Ectodermal cell (in vitro differentiated cells): Measurements from ENCODE around the gene MALRD1.

Source experiments
- H3K27ac ChIP-seq: 2 replicates; pipeline ENCODE4 v1.7.0; 2013; ENCODE audit warnings: mild to moderate bottlenecking, low read depth, low read length; ENCODE audit not compliant: insufficient read depth, poor library complexity, severe bottlenecking
- H3K27me3 ChIP-seq: 2 replicates; pipeline ENCODE4 v1.7.0; 2013; ENCODE audit warnings: mild to moderate bottlenecking, low read length; ENCODE audit not compliant: insufficient read depth, control insufficient read depth, poor library complexity, severe bottlenecking
- H3K36me3 ChIP-seq: one replicate; pipeline ENCODE4 v1.7.0; 2013; ENCODE audit warnings: low read length; ENCODE audit not compliant: control insufficient read depth, insufficient read depth
- H3K4me1 ChIP-seq: one replicate; pipeline ENCODE4 v1.7.0; 2013; ENCODE audit warnings: low read length; ENCODE audit not compliant: control insufficient read depth, insufficient read depth
- H3K4me3 ChIP-seq: 2 replicates; pipeline ENCODE4 v1.7.0; 2013; ENCODE audit warnings: low read depth, low read length, control low read depth; ENCODE audit not compliant: insufficient read depth
- H3K9me3 ChIP-seq: 2 replicates; pipeline ENCODE4 v1.7.0; 2013; ENCODE audit warnings: mild to moderate bottlenecking, low read length, moderate library complexity; ENCODE audit not compliant: control insufficient read depth
- WGBS, 2 experiments: methylation state at CpG; one replicate each; pipeline ENCODE4 v1.1.7; 2013; ENCODE audit warnings: missing lambda C conversion rate in 2 of 2; 5-methylcytosine and 5-hydroxymethylcytosine counted together

MALRD1 gene

GRCh38 chr10:19411119-19411518 lies 362.5 kb downstream of the MALRD1 start:
- Histone ChIP-seq H3K9me3 (no peaks in the 10 kb centered on the region), H3K27me3 (no peaks in the 10 kb centered on the region), H3K4me3 (no peak overlapping the region), H3K27ac (no peak overlapping the region), H3K36me3 (no peaks in the 10 kb centered on the region), H3K4me1 (no peaks in the 10 kb centered on the region)
- WGBS, 2 experiments: 78 to 89% methylated on average over 1 to 2 of the region's 2 CpGs

- Histone ChIP-seq H3K9me3 (no peaks in the 10 kb centered on the region), H3K27ac (no peak overlapping the region), H3K4me3 (no peak overlapping the region), H3K36me3 (no peaks in the 10 kb centered on the region), H3K27me3 (no peaks in the 10 kb centered on the region), H3K4me1 (no peaks in the 10 kb centered on the region)
Observed at GRCh38 chr10:19412531-19412930, 363.9 kb downstream of the MALRD1 start.

GRCh38 chr10:19416164-19416563 lies 367.6 kb downstream of the MALRD1 start:
- Histone ChIP-seq H3K9me3 (no peaks in the 10 kb centered on the region), H3K27ac (no peak overlapping the region), H3K4me1 (no peaks in the 10 kb centered on the region), H3K36me3 (no peaks in the 10 kb centered on the region), H3K4me3 (no peak overlapping the region), H3K27me3 (no peaks in the 10 kb centered on the region)
- 38 to 45% methylated on average over 1 of the region's 1 CpG for WGBS, 2 experiments

GRCh38 chr10:19417740-19418139 lies 369.1 kb downstream of the MALRD1 start:
- H3K27ac ChIP-seq: no peak overlapping the region

DNA sequence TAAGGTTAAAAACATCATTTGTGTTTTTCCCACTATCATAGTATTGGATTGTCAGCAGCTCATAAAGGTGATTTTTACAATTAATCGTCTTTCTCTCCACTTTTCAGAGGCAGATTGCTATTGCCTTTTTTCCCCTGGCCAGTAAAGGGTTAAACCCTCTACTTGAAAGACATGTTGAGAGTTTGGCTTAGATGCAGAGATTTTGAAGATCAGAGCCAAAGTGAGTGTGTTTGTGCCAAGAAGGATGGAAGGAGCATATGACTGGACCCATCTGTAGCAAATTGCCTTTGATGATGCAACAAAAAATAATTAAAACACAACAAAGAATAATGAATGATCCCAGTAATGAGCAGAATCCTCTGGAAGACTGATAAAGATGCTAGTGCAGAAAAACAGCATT lies 373.1 kb downstream of the MALRD1 start:
- Histone ChIP-seq H3K9me3 (no peaks in the 10 kb centered on the region), H3K27me3 (no peaks in the 10 kb centered on the region), H3K27ac (no peak overlapping the region), H3K4me3 (no peak overlapping the region), H3K36me3 (no peaks in the 10 kb centered on the region), H3K4me1 (no peaks in the 10 kb centered on the region)
- 89 to 100% methylated on average over 1 of the region's 1 CpG for WGBS, 2 experiments

More at GRCh38 chr10:19417740-19418139, 369.1 kb downstream of the MALRD1 start:
- no peak overlapping the region for H3K4me3 ChIP-seq
- no peaks in the 10 kb centered on the region for H3K36me3 ChIP-seq
- H3K4me1 ChIP-seq: no peaks in the 10 kb centered on the region
- no peaks in the 10 kb centered on the region for H3K27me3 ChIP-seq
- WGBS, 2 experiments: 87 to 97% methylated on average over 3 of the region's 4 CpGs
- no peaks in the 10 kb centered on the region for H3K9me3 ChIP-seq

GRCh38 chr10:19426034-19426433 lies 377.4 kb downstream of the MALRD1 start:
- no peak overlapping the region for H3K4me3 ChIP-seq
- no peaks in the 10 kb centered on the region for H3K9me3 ChIP-seq
- no peaks in the 10 kb centered on the region for H3K36me3 ChIP-seq
- H3K27ac ChIP-seq: no peak overlapping the region
- no peaks in the 10 kb centered on the region for H3K4me1 ChIP-seq
- no peaks in the 10 kb centered on the region for H3K27me3 ChIP-seq

- Histone ChIP-seq H3K27ac (no peak overlapping the region), H3K36me3 (no peaks in the 10 kb centered on the region), H3K9me3 (no peaks in the 10 kb centered on the region), H3K4me3 (no peak overlapping the region), H3K4me1 (no peaks in the 10 kb centered on the region), H3K27me3 (no peaks in the 10 kb centered on the region)
- WGBS, 2 experiments: 88 to 91% methylated on average over 4 to 5 of the region's 5 CpGs
Observed at GRCh38 chr10:19431622-19432351, 383.2 kb downstream of the MALRD1 start.

DNA sequence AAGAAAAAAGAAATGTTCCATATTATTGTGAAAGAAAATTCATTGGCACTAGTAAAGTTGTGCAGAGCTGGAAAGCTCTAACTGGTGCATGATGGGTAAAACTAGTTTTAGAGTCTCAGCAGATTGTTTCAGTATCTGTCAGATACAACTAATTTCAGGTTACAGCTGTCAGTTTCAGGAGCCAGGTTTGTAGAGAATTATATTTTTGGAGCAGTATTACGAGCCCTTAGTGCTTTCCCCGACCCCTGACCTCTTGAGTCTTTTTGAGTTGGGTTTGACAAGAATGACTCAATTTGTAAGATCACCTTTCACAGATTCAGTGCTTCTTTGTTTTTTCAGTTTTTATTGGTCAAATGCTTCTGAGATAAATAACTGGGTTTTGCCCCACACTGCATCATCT lies 401.3 kb downstream of the MALRD1 start:
- Histone ChIP-seq H3K36me3 (no peaks in the 10 kb centered on the region), H3K4me3 (no peak overlapping the region), H3K4me1 (no peaks in the 10 kb centered on the region), H3K27me3 (no peaks in the 10 kb centered on the region), H3K27ac (no peak overlapping the region), H3K9me3 (no peaks in the 10 kb centered on the region)
- WGBS, 2 experiments: 87 to 100% methylated on average over 2 of the region's 2 CpGs

DNA sequence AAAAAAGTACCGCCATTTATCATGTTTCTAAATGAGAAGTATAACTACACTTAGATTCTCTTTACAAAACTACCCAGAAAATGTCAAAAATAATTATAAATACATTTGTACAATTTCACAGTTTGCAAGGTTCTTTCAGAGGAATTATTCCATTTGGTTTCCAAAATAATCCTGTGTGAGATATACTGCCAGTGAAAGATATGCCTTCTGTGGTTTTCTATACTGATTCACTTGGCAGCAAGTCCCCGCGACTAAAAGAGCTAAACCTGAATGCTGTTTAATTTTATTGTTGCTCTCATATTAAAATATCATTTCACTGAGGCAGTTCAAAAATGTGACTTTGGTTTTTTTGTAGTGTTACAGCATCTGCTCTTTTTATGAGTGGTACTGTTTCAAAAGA lies 402.8 kb downstream of the MALRD1 start:
- Histone ChIP-seq H3K4me3 (no peak overlapping the region), H3K27ac (no peak overlapping the region), H3K4me1 (no peaks in the 10 kb centered on the region), H3K27me3 (no peaks in the 10 kb centered on the region), H3K9me3 (no peaks in the 10 kb centered on the region), H3K36me3 (no peaks in the 10 kb centered on the region)
- WGBS, 2 experiments: 100% methylated on average over 2 of the region's 3 CpGs

DNA sequence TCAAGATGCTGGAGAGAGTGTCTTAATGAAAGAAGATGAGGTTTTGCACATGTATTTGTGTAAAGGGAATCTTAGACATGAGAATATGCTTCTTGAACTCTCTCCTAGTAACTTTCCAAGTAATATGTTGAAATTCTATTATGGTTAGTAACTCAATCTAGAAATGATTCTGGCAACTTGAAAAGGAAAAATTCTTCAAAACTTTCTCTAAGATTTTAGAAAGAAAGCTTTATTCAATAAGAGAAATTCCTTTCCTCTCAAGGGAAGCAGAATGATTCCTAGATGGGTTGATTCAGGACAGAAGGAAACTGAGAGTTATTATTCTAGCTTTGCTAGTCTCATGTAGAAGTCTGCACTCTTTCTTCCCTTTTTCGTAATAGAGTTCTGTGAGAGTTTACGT lies 403.3 kb downstream of the MALRD1 start:
- 94 to 96% methylated on average over 2 of the region's 2 CpGs for WGBS, 2 experiments
- H3K27me3 ChIP-seq: no peaks in the 10 kb centered on the region
- no peaks in the 10 kb centered on the region for H3K4me1 ChIP-seq
- H3K9me3 ChIP-seq: no peaks in the 10 kb centered on the region
- H3K27ac ChIP-seq: no peak overlapping the region
- no peak overlapping the region for H3K4me3 ChIP-seq
- no peaks in the 10 kb centered on the region for H3K36me3 ChIP-seq

DNA sequence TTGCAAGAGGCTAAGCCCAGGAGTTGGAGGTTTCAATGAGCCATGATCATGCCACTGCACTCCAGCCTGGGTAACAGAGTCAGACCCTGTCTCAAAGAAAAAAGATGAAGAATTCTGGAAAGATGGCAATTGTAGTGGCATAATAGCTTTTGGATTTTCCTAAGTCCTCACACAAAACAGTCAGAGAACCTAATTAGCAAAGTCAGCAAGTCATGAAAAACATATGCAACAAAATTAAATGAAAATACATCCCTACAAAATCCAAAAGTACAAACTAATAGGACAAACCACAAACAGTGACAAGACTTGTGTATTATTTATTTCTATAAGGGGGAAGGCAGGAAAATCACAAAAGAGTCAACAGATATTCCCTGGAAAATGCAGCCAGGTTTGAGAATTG lies 405.4 kb downstream of the MALRD1 start:
- H3K27me3 ChIP-seq: no peaks in the 10 kb centered on the region
- H3K36me3 ChIP-seq: no peaks in the 10 kb centered on the region
- H3K27ac ChIP-seq: no peak overlapping the region
- no peaks in the 10 kb centered on the region for H3K4me1 ChIP-seq
- H3K4me3 ChIP-seq: no peak overlapping the region
- H3K9me3 ChIP-seq: no peaks in the 10 kb centered on the region
